IMR-90 (cell line): ENCODE data around the gene PCSK6. TPM values are rescaled to one million over a fixed set of nuclear protein-coding genes. Genes with fewer than 3 reads are reported as not detected.

Experiments used
- ATAC-seq: fragments of 200-7000 bp; cut with Tn5 transposase; 2 replicates; pipeline ENCODE4 v1.9.1; 2020; ENCODE audit warnings: low read depth, mild to moderate bottlenecking, moderate library complexity
- BruUV-seq: library from RNA; stranded (reverse); fragments of 400-500 nt; replicated peaks from 2 replicates; lab custom pipeline; 2021; lab: Mats Ljungman, UMichigan
- CTCF ChIA-PET: fragments of 300-600 bp; formaldehyde crosslinking; extraction: SDS; loops from one replicate; lab custom pipeline; 2021; ENCODE audit warnings: antibody characterized with exemption; lab: Yijun Ruan, JAX
- POLR2A ChIA-PET: fragments of 300-600 bp; sonication (Branson Sonifier 250); formaldehyde crosslinking; loops from one replicate; lab custom pipeline; 2022; ENCODE audit warnings: antibody characterized with exemption; ENCODE audit not compliant: unreplicated experiment; lab: Charles Lee
- DNase-seq: peaks from one replicate; pipeline ENCODE4 v3.0.0; 2013
- H2AFZ ChIP-seq: replicated peaks from 2 replicates; pipeline ENCODE3; 2013; ENCODE audit warnings: low read length, mild to moderate bottlenecking; ENCODE audit not compliant: poor library complexity
- H2AK5ac ChIP-seq: 2 replicates; pipeline ENCODE4 v1.6.1; 2013; ENCODE audit warnings: low read depth, low read length, inconsistent platforms
- H2AK9ac ChIP-seq: replicated peaks from 2 replicates; pipeline ENCODE3; 2013; ENCODE audit warnings: mild to moderate bottlenecking, low read depth, low read length, moderate library complexity; ENCODE audit not compliant: poor library complexity
- H2BK120ac ChIP-seq: 2 replicates; pipeline ENCODE4 v1.6.1; 2013; ENCODE audit warnings: low read depth, low read length, inconsistent platforms
- H2BK15ac ChIP-seq: 3 replicates; pipeline ENCODE4 v1.6.1; 2013; ENCODE audit warnings: low read depth, low read length, inconsistent platforms
- H2BK20ac ChIP-seq: 2 replicates; pipeline ENCODE4 v1.6.1; 2013; ENCODE audit warnings: low read depth, mild to moderate bottlenecking, inconsistent platforms, low read length, moderate library complexity
- H2BK5ac ChIP-seq: 2 replicates; pipeline ENCODE4 v1.6.1; 2013; ENCODE audit warnings: mild to moderate bottlenecking, low read depth, low read length, inconsistent platforms; ENCODE audit not compliant: poor library complexity, severe bottlenecking
- H3K14ac ChIP-seq: replicated peaks from 2 replicates; pipeline ENCODE4 v1.6.1; 2013; ENCODE audit warnings: low read depth, low read length, inconsistent platforms
- H3K18ac ChIP-seq: 2 replicates; pipeline ENCODE4 v1.6.1; 2013; ENCODE audit warnings: low read depth, low read length, control low read depth
- H3K23ac ChIP-seq: 2 replicates; pipeline ENCODE4 v1.6.1; 2013; ENCODE audit warnings: low read depth, low read length, inconsistent platforms
- H3K27ac ChIP-seq: 2 replicates; pipeline ENCODE4 v1.5.1; 2013; ENCODE audit warnings: mild to moderate bottlenecking, control low read depth, low read length; ENCODE audit not compliant: insufficient read depth
- H3K27me3 ChIP-seq: 2 replicates; pipeline ENCODE4 v1.6.1; 2013; ENCODE audit warnings: low read length; ENCODE audit not compliant: control insufficient read depth, insufficient read depth
- H3K36me3 ChIP-seq: 2 replicates; pipeline ENCODE4 v1.6.1; 2013; ENCODE audit warnings: low read length, mixed read lengths; ENCODE audit not compliant: control insufficient read depth, insufficient read depth
- H3K4ac ChIP-seq: 2 replicates; pipeline ENCODE4 v1.6.1; 2013; ENCODE audit warnings: low read depth, low read length, inconsistent platforms
- H3K4me1 ChIP-seq: 2 replicates; pipeline ENCODE4 v1.6.1; 2013; ENCODE audit warnings: low read length, mixed read lengths; ENCODE audit not compliant: control insufficient read depth, insufficient read depth
- H3K4me2 ChIP-seq: 2 replicates; pipeline ENCODE4 v1.6.1; 2013; ENCODE audit warnings: low read depth, mild to moderate bottlenecking, control low read depth, low read length, moderate library complexity
- H3K4me3 ChIP-seq: 2 replicates; pipeline ENCODE4 v1.5.1; 2013; ENCODE audit warnings: low read depth, mild to moderate bottlenecking, control low read depth, low read length, moderate library complexity; ENCODE audit not compliant: insufficient read depth
- H3K56ac ChIP-seq: 2 replicates; pipeline ENCODE4 v1.6.1; 2013; ENCODE audit warnings: low read length, inconsistent platforms; ENCODE audit not compliant: insufficient read depth; ENCODE audit errors: extremely low read depth
- H3K79me1 ChIP-seq, 2 experiments: 2 replicates each; pipeline ENCODE4 v1.6.1; 2013; ENCODE audit warnings: low read length in 2 of 2, inconsistent platforms in 1 of 2, low read depth in 1 of 2
- H3K9ac ChIP-seq: 2 replicates; pipeline ENCODE4 v1.6.1; 2013; ENCODE audit warnings: low read depth, low read length, control low read depth
- H3K9me1 ChIP-seq: 2 replicates; pipeline ENCODE4 v1.6.1; 2013; ENCODE audit warnings: low read length, inconsistent platforms; ENCODE audit not compliant: insufficient read depth
- H3K9me3 ChIP-seq: 2 replicates; pipeline ENCODE4 v1.6.1; 2013; ENCODE audit warnings: low read length; ENCODE audit not compliant: control insufficient read depth, insufficient read depth
- H4K20me1 ChIP-seq: 2 replicates; pipeline ENCODE4 v1.6.1; 2013; ENCODE audit warnings: low read length, inconsistent platforms; ENCODE audit not compliant: insufficient read depth
- H4K5ac ChIP-seq: 2 replicates; pipeline ENCODE4 v1.6.1; 2013; ENCODE audit warnings: mild to moderate bottlenecking, low read depth, low read length, control low read depth
- H4K8ac ChIP-seq, 2 experiments: 2 replicates each; pipeline ENCODE4 v1.6.1; 2013; ENCODE audit warnings: low read depth in 2 of 2, low read length in 2 of 2, control low read depth in 1 of 2, inconsistent platforms in 1 of 2
- H4K91ac ChIP-seq: 2 replicates; pipeline ENCODE4 v1.6.1; 2013; ENCODE audit warnings: low read depth, low read length, inconsistent platforms; ENCODE audit not compliant: insufficient read depth
- CEBPB ChIP-seq: IDR thresholded peaks from 2 replicates; pipeline ENCODE4 v1.6.1; 2012; ENCODE audit warnings: low read depth, low read length, improper control_type of control experiment
- CTCF ChIP-seq: conservative IDR thresholded peaks from 2 replicates; pipeline ENCODE4 v1.5.1; 2012; ENCODE audit warnings: mild to moderate bottlenecking, low read depth, low read length, improper control_type of control experiment
- ELK1 ChIP-seq: fragments of 150-350 bp; IDR thresholded peaks from 2 replicates; pipeline ENCODE4 v1.6.1; 2016; ENCODE audit warnings: low read depth, mild to moderate bottlenecking, low read length, moderate library complexity, borderline replicate concordance
- FOS ChIP-seq: fragments of 150-350 bp; IDR thresholded peaks from 2 replicates; pipeline ENCODE4 v1.6.1; 2016; ENCODE audit warnings: low read depth, low read length
- MAFK ChIP-seq: IDR thresholded peaks from 2 replicates; pipeline ENCODE4 v1.6.1; 2012; ENCODE audit warnings: low read depth, low read length, improper control_type of control experiment
- MAZ ChIP-seq: IDR thresholded peaks from 2 replicates; pipeline ENCODE4 v1.6.1; 2012; ENCODE audit warnings: low read depth, mild to moderate bottlenecking, low read length, improper control_type of control experiment, moderate library complexity, borderline replicate concordance
- MXI1 ChIP-seq: IDR thresholded peaks from 2 replicates; pipeline ENCODE4 v1.6.1; 2012; ENCODE audit warnings: low read depth, mild to moderate bottlenecking, low read length, moderate library complexity, borderline replicate concordance
- NFE2L2 ChIP-seq: fragments of 150-350 bp; IDR thresholded peaks from 2 replicates; pipeline ENCODE4 v1.6.1; 2016; ENCODE audit warnings: low read depth, mild to moderate bottlenecking, low read length
- POLR2A ChIP-seq: IDR thresholded peaks from 2 replicates; pipeline ENCODE4 v1.6.1; 2012; ENCODE audit warnings: mild to moderate bottlenecking, low read depth, low read length
- RAD21 ChIP-seq: IDR thresholded peaks from 2 replicates; pipeline ENCODE4 v1.6.1; 2012; ENCODE audit warnings: low read length, improper control_type of control experiment
- RCOR1 ChIP-seq: IDR thresholded peaks from 2 replicates; pipeline ENCODE4 v1.6.1; 2012; ENCODE audit warnings: mild to moderate bottlenecking, low read length, improper control_type of control experiment; ENCODE audit not compliant: insufficient replicate concordance
- RFX5 ChIP-seq: IDR thresholded peaks from 2 replicates; pipeline ENCODE4 v1.8.0; 2012; ENCODE audit warnings: low read depth, mild to moderate bottlenecking, low read length, moderate library complexity
- SMC3 ChIP-seq: fragments of 150-350 bp; IDR thresholded peaks from 2 replicates; pipeline ENCODE4 v1.6.1; 2016; ENCODE audit warnings: low read depth, mild to moderate bottlenecking, antibody characterized with exemption, low read length, moderate library complexity
- USF2 ChIP-seq: fragments of 150-350 bp; IDR thresholded peaks from 2 replicates; pipeline ENCODE4 v1.6.1; 2017; ENCODE audit warnings: mild to moderate bottlenecking, antibody characterized with exemption, low read length, low read depth
- WGBS, 2 experiments: methylation state at CpG; one replicate each; pipeline versions ENCODE4 v1.1.5 to v1.1.7; 2013; ENCODE audit warnings: missing lambda C conversion rate in 2 of 2; ENCODE audit not compliant: insufficient read length in 1 of 2; ENCODE audit errors: extremely low coverage in 2 of 2; 5-methylcytosine and 5-hydroxymethylcytosine counted together
- dilution Hi-C: fragments of 300-500 bp; cut with HindIII; formaldehyde crosslinking; loops from one replicate; pipeline ENCODE4 v1.14.3; 2018; ENCODE audit warnings: low sequenced_read_pairs; ENCODE audit not compliant: unreplicated experiment
- in situ Hi-C: fragments of 300-500 bp; cut with MboI; formaldehyde crosslinking; loops from 3 replicates; pipeline ENCODE4 v1.14.3; 2019; ENCODE audit warnings: low sequenced_read_pairs, inconsistent platforms, mixed read lengths
- intact Hi-C: fragments of 100-400 bp; cut with micrococcal nuclease; formaldehyde crosslinking; loops from 2 replicates; pipeline ENCODE4 v1.10.0; 2022
- polyA plus RNA-seq, 3 experiments: library from polyadenylated mRNA; depleted of rRNA; stranded (reverse); fragments of >200 nt; gene quantifications; 2 replicates each; pipeline ENCODE4 v1.2.3, GENCODE V29; 2012; ENCODE audit warnings: low replicate concordance in 1 of 3
- total RNA-seq: library from RNA; depleted of rRNA; stranded (reverse); fragments of >200 nt; gene quantifications from 2 replicates; pipeline ENCODE4 v1.2.3, GENCODE V29; 2012

The PCSK6 gene
- total and polyA plus RNA-seq, 2 of the 4 experiments (the other 2 are of a cell fraction): not detected

- ChIA-PET CTCF (no interaction called here), POLR2A (no interaction called here)
- H3K27me3 ChIP-seq: peaks cover 13% of the 10 kb centered on the region
- no peak overlapping the region for H2BK20ac ChIP-seq
- no TSS peak for BruUV-seq
- no peak for ATAC-seq
- TF ChIP-seq CTCF (no peak), MAFK (no peak), MXI1 (no peak), USF2 (no peak), POLR2A (no peak), FOS (no peak), ELK1 (no peak), CEBPB (no peak), NFE2L2 (no peak), SMC3 (no peak), RAD21 (no peak), RCOR1 (no peak), RFX5 (no peak), MAZ (no peak)
- H4K8ac ChIP-seq: no peak overlapping the region
- H2BK5ac ChIP-seq: no peak overlapping the region
- H3K9ac ChIP-seq: no peak overlapping the region
- H3K18ac ChIP-seq: no peak overlapping the region
- peaks cover 4% of the 10 kb centered on the region; the same call in 1 of the 2 replicates for H3K9me1 ChIP-seq
- H4K91ac ChIP-seq: no peak overlapping the region
- H3K27ac ChIP-seq: no peak overlapping the region
- in situ Hi-C loops: no loop called here
- H3K4me2 ChIP-seq: no peak overlapping the region
- H2AK9ac ChIP-seq: no peak overlapping the region
- no peak overlapping the region for H3K23ac ChIP-seq
- H3K4ac ChIP-seq: no peak overlapping the region
- H4K5ac ChIP-seq: no peak overlapping the region
- H3K79me1 ChIP-seq: no peaks in the 10 kb centered on the region
- DNase-seq: no peak
- no peaks in the 10 kb centered on the region for H3K36me3 ChIP-seq
- H3K14ac ChIP-seq: no peak overlapping the region
- no peak overlapping the region for H3K56ac ChIP-seq
- H2BK120ac ChIP-seq: no peak overlapping the region
- no peak overlapping the region for H3K4me3 ChIP-seq
- 65% methylated on average over 5 of the region's 23 CpGs; no CpG with 5 or more reads in 1 of the 2 experiments for WGBS, 2 experiments
- no peaks in the 10 kb centered on the region; the same call in 1 of the 2 replicates for H4K20me1 ChIP-seq
- intact Hi-C loops: no loop called here
- peaks cover 2% of the 10 kb centered on the region; the same call in 1 of the 2 replicates for H3K4me1 ChIP-seq
- dilution Hi-C loops: no loop called here
- H3K9me3 ChIP-seq: no peaks in the 10 kb centered on the region
- no peak overlapping the region for H2AK5ac ChIP-seq
- H2BK15ac ChIP-seq: no peak overlapping the region
- peak overlapping the region; percentile 21 for H2AFZ ChIP-seq
Observed at GRCh38 chr15:101355678-101356464, 133.6 kb downstream of the PCSK6 start.
